IMR-90 (cell line): ENCODE results near the gene FSD1. TPM values are rescaled to one million over a fixed set of nuclear protein-coding genes. Genes with fewer than 3 reads are reported as not detected.

Source experiments
- ATAC-seq: fragments of 200-7000 bp; cut with Tn5 transposase; 2 replicates; pipeline ENCODE4 v1.9.1; 2020; ENCODE audit warnings: low read depth, mild to moderate bottlenecking, moderate library complexity
- BruUV-seq: library from RNA; stranded (reverse); fragments of 400-500 nt; replicated peaks from 2 replicates; lab custom pipeline; 2021; lab: Mats Ljungman, UMichigan
- CTCF ChIA-PET: fragments of 300-600 bp; formaldehyde crosslinking; extraction: SDS; loops from one replicate; lab custom pipeline; 2021; ENCODE audit warnings: antibody characterized with exemption; lab: Yijun Ruan, JAX
- POLR2A ChIA-PET: fragments of 300-600 bp; sonication (Branson Sonifier 250); formaldehyde crosslinking; loops from one replicate; lab custom pipeline; 2022; ENCODE audit warnings: antibody characterized with exemption; ENCODE audit not compliant: unreplicated experiment; lab: Charles Lee
- DNase-seq: peaks from one replicate; pipeline ENCODE4 v3.0.0; 2013
- H2AFZ ChIP-seq: replicated peaks from 2 replicates; pipeline ENCODE3; 2013; ENCODE audit warnings: low read length, mild to moderate bottlenecking; ENCODE audit not compliant: poor library complexity
- H2AK5ac ChIP-seq: 2 replicates; pipeline ENCODE4 v1.6.1; 2013; ENCODE audit warnings: low read depth, low read length, inconsistent platforms
- H2AK9ac ChIP-seq: replicated peaks from 2 replicates; pipeline ENCODE3; 2013; ENCODE audit warnings: mild to moderate bottlenecking, low read depth, low read length, moderate library complexity; ENCODE audit not compliant: poor library complexity
- H2BK120ac ChIP-seq: 2 replicates; pipeline ENCODE4 v1.6.1; 2013; ENCODE audit warnings: low read depth, low read length, inconsistent platforms
- H2BK15ac ChIP-seq: 3 replicates; pipeline ENCODE4 v1.6.1; 2013; ENCODE audit warnings: low read depth, low read length, inconsistent platforms
- H2BK20ac ChIP-seq: 2 replicates; pipeline ENCODE4 v1.6.1; 2013; ENCODE audit warnings: low read depth, mild to moderate bottlenecking, inconsistent platforms, low read length, moderate library complexity
- H2BK5ac ChIP-seq: 2 replicates; pipeline ENCODE4 v1.6.1; 2013; ENCODE audit warnings: mild to moderate bottlenecking, low read depth, low read length, inconsistent platforms; ENCODE audit not compliant: poor library complexity, severe bottlenecking
- H3K14ac ChIP-seq: replicated peaks from 2 replicates; pipeline ENCODE4 v1.6.1; 2013; ENCODE audit warnings: low read depth, low read length, inconsistent platforms
- H3K18ac ChIP-seq: 2 replicates; pipeline ENCODE4 v1.6.1; 2013; ENCODE audit warnings: low read depth, low read length, control low read depth
- H3K23ac ChIP-seq: 2 replicates; pipeline ENCODE4 v1.6.1; 2013; ENCODE audit warnings: low read depth, low read length, inconsistent platforms
- H3K27ac ChIP-seq: 2 replicates; pipeline ENCODE4 v1.5.1; 2013; ENCODE audit warnings: mild to moderate bottlenecking, control low read depth, low read length; ENCODE audit not compliant: insufficient read depth
- H3K27me3 ChIP-seq: 2 replicates; pipeline ENCODE4 v1.6.1; 2013; ENCODE audit warnings: low read length; ENCODE audit not compliant: control insufficient read depth, insufficient read depth
- H3K36me3 ChIP-seq: 2 replicates; pipeline ENCODE4 v1.6.1; 2013; ENCODE audit warnings: low read length, mixed read lengths; ENCODE audit not compliant: control insufficient read depth, insufficient read depth
- H3K4ac ChIP-seq: 2 replicates; pipeline ENCODE4 v1.6.1; 2013; ENCODE audit warnings: low read depth, low read length, inconsistent platforms
- H3K4me1 ChIP-seq: 2 replicates; pipeline ENCODE4 v1.6.1; 2013; ENCODE audit warnings: low read length, mixed read lengths; ENCODE audit not compliant: control insufficient read depth, insufficient read depth
- H3K4me2 ChIP-seq: 2 replicates; pipeline ENCODE4 v1.6.1; 2013; ENCODE audit warnings: low read depth, mild to moderate bottlenecking, control low read depth, low read length, moderate library complexity
- H3K4me3 ChIP-seq: 2 replicates; pipeline ENCODE4 v1.5.1; 2013; ENCODE audit warnings: low read depth, mild to moderate bottlenecking, control low read depth, low read length, moderate library complexity; ENCODE audit not compliant: insufficient read depth
- H3K56ac ChIP-seq: 2 replicates; pipeline ENCODE4 v1.6.1; 2013; ENCODE audit warnings: low read length, inconsistent platforms; ENCODE audit not compliant: insufficient read depth; ENCODE audit errors: extremely low read depth
- H3K79me1 ChIP-seq, 2 experiments: 2 replicates each; pipeline ENCODE4 v1.6.1; 2013; ENCODE audit warnings: low read length in 2 of 2, inconsistent platforms in 1 of 2, low read depth in 1 of 2
- H3K9ac ChIP-seq: 2 replicates; pipeline ENCODE4 v1.6.1; 2013; ENCODE audit warnings: low read depth, low read length, control low read depth
- H3K9me1 ChIP-seq: 2 replicates; pipeline ENCODE4 v1.6.1; 2013; ENCODE audit warnings: low read length, inconsistent platforms; ENCODE audit not compliant: insufficient read depth
- H3K9me3 ChIP-seq: 2 replicates; pipeline ENCODE4 v1.6.1; 2013; ENCODE audit warnings: low read length; ENCODE audit not compliant: control insufficient read depth, insufficient read depth
- H4K20me1 ChIP-seq: 2 replicates; pipeline ENCODE4 v1.6.1; 2013; ENCODE audit warnings: low read length, inconsistent platforms; ENCODE audit not compliant: insufficient read depth
- H4K5ac ChIP-seq: 2 replicates; pipeline ENCODE4 v1.6.1; 2013; ENCODE audit warnings: mild to moderate bottlenecking, low read depth, low read length, control low read depth
- H4K8ac ChIP-seq, 2 experiments: 2 replicates each; pipeline ENCODE4 v1.6.1; 2013; ENCODE audit warnings: low read depth in 2 of 2, low read length in 2 of 2, control low read depth in 1 of 2, inconsistent platforms in 1 of 2
- H4K91ac ChIP-seq: 2 replicates; pipeline ENCODE4 v1.6.1; 2013; ENCODE audit warnings: low read depth, low read length, inconsistent platforms; ENCODE audit not compliant: insufficient read depth
- BHLHE40 ChIP-seq: fragments of 150-350 bp; IDR thresholded peaks from 2 replicates; pipeline ENCODE4 v1.6.1; 2016; ENCODE audit warnings: mild to moderate bottlenecking, low read depth, low read length
- CEBPB ChIP-seq: IDR thresholded peaks from 2 replicates; pipeline ENCODE4 v1.6.1; 2012; ENCODE audit warnings: low read depth, low read length, improper control_type of control experiment
- CHD1 ChIP-seq: IDR thresholded peaks from 2 replicates; pipeline ENCODE4 v1.6.1; 2012; ENCODE audit warnings: low read depth, low read length, improper control_type of control experiment
- FOS ChIP-seq: fragments of 150-350 bp; IDR thresholded peaks from 2 replicates; pipeline ENCODE4 v1.6.1; 2016; ENCODE audit warnings: low read depth, low read length
- MAFK ChIP-seq: IDR thresholded peaks from 2 replicates; pipeline ENCODE4 v1.6.1; 2012; ENCODE audit warnings: low read depth, low read length, improper control_type of control experiment
- MAZ ChIP-seq: IDR thresholded peaks from 2 replicates; pipeline ENCODE4 v1.6.1; 2012; ENCODE audit warnings: low read depth, mild to moderate bottlenecking, low read length, improper control_type of control experiment, moderate library complexity, borderline replicate concordance
- MXI1 ChIP-seq: IDR thresholded peaks from 2 replicates; pipeline ENCODE4 v1.6.1; 2012; ENCODE audit warnings: low read depth, mild to moderate bottlenecking, low read length, moderate library complexity, borderline replicate concordance
- NFE2L2 ChIP-seq: fragments of 150-350 bp; IDR thresholded peaks from 2 replicates; pipeline ENCODE4 v1.6.1; 2016; ENCODE audit warnings: low read depth, mild to moderate bottlenecking, low read length
- POLR2A ChIP-seq: IDR thresholded peaks from 2 replicates; pipeline ENCODE4 v1.6.1; 2012; ENCODE audit warnings: mild to moderate bottlenecking, low read depth, low read length
- RAD21 ChIP-seq: IDR thresholded peaks from 2 replicates; pipeline ENCODE4 v1.6.1; 2012; ENCODE audit warnings: low read length, improper control_type of control experiment
- RCOR1 ChIP-seq: IDR thresholded peaks from 2 replicates; pipeline ENCODE4 v1.6.1; 2012; ENCODE audit warnings: mild to moderate bottlenecking, low read length, improper control_type of control experiment; ENCODE audit not compliant: insufficient replicate concordance
- RFX5 ChIP-seq: IDR thresholded peaks from 2 replicates; pipeline ENCODE4 v1.8.0; 2012; ENCODE audit warnings: low read depth, mild to moderate bottlenecking, low read length, moderate library complexity
- SMC3 ChIP-seq: fragments of 150-350 bp; IDR thresholded peaks from 2 replicates; pipeline ENCODE4 v1.6.1; 2016; ENCODE audit warnings: low read depth, mild to moderate bottlenecking, antibody characterized with exemption, low read length, moderate library complexity
- WGBS, 2 experiments: methylation state at CpG; one replicate each; pipeline versions ENCODE4 v1.1.5 to v1.1.7; 2013; ENCODE audit warnings: missing lambda C conversion rate in 2 of 2; ENCODE audit not compliant: insufficient read length in 1 of 2; ENCODE audit errors: extremely low coverage in 2 of 2; 5-methylcytosine and 5-hydroxymethylcytosine counted together
- dilution Hi-C: fragments of 300-500 bp; cut with HindIII; formaldehyde crosslinking; loops from one replicate; pipeline ENCODE4 v1.14.3; 2018; ENCODE audit warnings: low sequenced_read_pairs; ENCODE audit not compliant: unreplicated experiment
- in situ Hi-C: fragments of 300-500 bp; cut with MboI; formaldehyde crosslinking; loops from 3 replicates; pipeline ENCODE4 v1.14.3; 2019; ENCODE audit warnings: low sequenced_read_pairs, inconsistent platforms, mixed read lengths
- intact Hi-C: fragments of 100-400 bp; cut with micrococcal nuclease; formaldehyde crosslinking; loops from 2 replicates; pipeline ENCODE4 v1.10.0; 2022
- polyA plus RNA-seq, 3 experiments: library from polyadenylated mRNA; depleted of rRNA; stranded (reverse); fragments of >200 nt; gene quantifications; 2 replicates each; pipeline ENCODE4 v1.2.3, GENCODE V29; 2012; ENCODE audit warnings: low replicate concordance in 1 of 3
- total RNA-seq: library from RNA; depleted of rRNA; stranded (reverse); fragments of >200 nt; gene quantifications from 2 replicates; pipeline ENCODE4 v1.2.3, GENCODE V29; 2012
- TF ChIP-seq, protein P1 (sequence below): conservative IDR thresholded peaks from 2 replicates; pipeline ENCODE4 v1.5.1; 2012; ENCODE audit warnings: mild to moderate bottlenecking, low read depth, low read length, improper control_type of control experiment
- TF ChIP-seq, protein P2 (sequence below): fragments of 150-350 bp; IDR thresholded peaks from 2 replicates; pipeline ENCODE4 v1.6.1; 2017; ENCODE audit warnings: mild to moderate bottlenecking, antibody characterized with exemption, low read length, low read depth
- TF ChIP-seq, protein P3 (sequence below): fragments of 150-350 bp; IDR thresholded peaks from 2 replicates; pipeline ENCODE4 v1.6.1; 2016; ENCODE audit warnings: low read depth, mild to moderate bottlenecking, low read length, moderate library complexity, borderline replicate concordance

Gene FSD1
- total and polyA plus RNA-seq, 2 of the 4 experiments (the other 2 are of a cell fraction) = 17.4 to 24.4 TPM

DNA sequence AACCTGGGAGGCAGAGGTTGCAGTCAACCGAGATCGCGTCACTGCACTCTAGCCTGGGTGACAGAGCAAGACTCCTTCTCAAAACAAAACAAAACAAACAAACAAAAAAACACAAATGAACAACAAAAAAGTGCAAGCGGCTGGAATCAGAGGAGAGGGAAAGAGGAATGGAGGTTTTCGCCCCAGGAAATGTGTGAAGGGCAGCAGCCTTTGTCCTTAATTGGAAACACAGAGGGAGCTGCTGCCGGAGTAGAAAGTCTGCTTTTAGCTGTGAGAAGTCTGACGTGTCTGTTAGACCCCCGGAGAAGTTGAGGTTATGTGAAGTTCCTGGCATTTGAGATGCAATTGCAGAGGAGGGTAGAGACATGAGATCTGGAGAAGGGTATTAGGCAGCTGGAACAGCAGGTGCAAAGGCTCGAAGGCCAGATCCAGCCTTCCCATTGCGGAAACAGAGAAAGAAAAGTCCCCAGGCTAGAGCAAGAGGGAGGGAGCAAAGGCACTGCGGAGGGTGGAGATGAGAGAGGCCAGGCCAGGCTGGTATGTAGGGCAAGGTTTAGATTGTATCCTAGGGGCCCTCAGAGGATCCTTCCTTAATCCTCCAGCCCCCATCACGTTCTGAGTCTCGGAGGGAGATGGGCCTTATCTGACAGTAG, 2.7 kb upstream of the FSD1 start:
- H3K18ac ChIP-seq = no peak overlapping the region
- no peak overlapping the region for H3K14ac ChIP-seq
- no peak overlapping the region for H3K23ac ChIP-seq
- in situ Hi-C loops = no loop called here
- H2AK9ac ChIP-seq = no peak overlapping the region
- no peak overlapping the region for H3K9ac ChIP-seq
- H3K36me3 ChIP-seq = no peaks in the 10 kb centered on the region
- no peak overlapping the region for H2AK5ac ChIP-seq
- WGBS, 2 experiments = 51% methylated on average over 3 of the region's 13 CpGs; no CpG with 5 or more reads in 1 of the 2 experiments
- H2AFZ ChIP-seq = peak overlapping the region; percentile 41
- DNase-seq (no peak), ATAC-seq (no peak)
- H3K9me3 ChIP-seq = no peaks in the 10 kb centered on the region
- POLR2A ChIA-PET = no interaction called here
- no peak overlapping the region for H4K91ac ChIP-seq
- dilution Hi-C loops = no loop called here
- H3K4me3 ChIP-seq = no peak overlapping the region
- H3K4me1 ChIP-seq = no peaks in the 10 kb centered on the region
- H2BK120ac ChIP-seq = no peak overlapping the region
- no peak overlapping the region for H2BK5ac ChIP-seq
- H3K27me3 ChIP-seq = no peaks in the 10 kb centered on the region; the same call in 1 of the 2 replicates
- H3K56ac ChIP-seq = no peak overlapping the region
- no TSS peak for BruUV-seq
- H3K4me2 ChIP-seq = no peak overlapping the region
- no peak overlapping the region for H2BK20ac ChIP-seq
- H4K8ac ChIP-seq = no peak overlapping the region
- H3K79me1 ChIP-seq = peaks cover 0 to 3% of the 10 kb centered on the region in 2 experiments; a peak in 1 of 4 replicates
- no peak overlapping the region for H3K4ac ChIP-seq
- no peaks in the 10 kb centered on the region for H4K20me1 ChIP-seq
- CTCF ChIA-PET = no interaction called here
- H3K9me1 ChIP-seq = peaks cover 6% of the 10 kb centered on the region; the same call in 1 of the 2 replicates
- no peak for TF ChIP-seq MAFK
- TF ChIP-seq SMC3 = no peak
- TF ChIP-seq, protein P1, sequence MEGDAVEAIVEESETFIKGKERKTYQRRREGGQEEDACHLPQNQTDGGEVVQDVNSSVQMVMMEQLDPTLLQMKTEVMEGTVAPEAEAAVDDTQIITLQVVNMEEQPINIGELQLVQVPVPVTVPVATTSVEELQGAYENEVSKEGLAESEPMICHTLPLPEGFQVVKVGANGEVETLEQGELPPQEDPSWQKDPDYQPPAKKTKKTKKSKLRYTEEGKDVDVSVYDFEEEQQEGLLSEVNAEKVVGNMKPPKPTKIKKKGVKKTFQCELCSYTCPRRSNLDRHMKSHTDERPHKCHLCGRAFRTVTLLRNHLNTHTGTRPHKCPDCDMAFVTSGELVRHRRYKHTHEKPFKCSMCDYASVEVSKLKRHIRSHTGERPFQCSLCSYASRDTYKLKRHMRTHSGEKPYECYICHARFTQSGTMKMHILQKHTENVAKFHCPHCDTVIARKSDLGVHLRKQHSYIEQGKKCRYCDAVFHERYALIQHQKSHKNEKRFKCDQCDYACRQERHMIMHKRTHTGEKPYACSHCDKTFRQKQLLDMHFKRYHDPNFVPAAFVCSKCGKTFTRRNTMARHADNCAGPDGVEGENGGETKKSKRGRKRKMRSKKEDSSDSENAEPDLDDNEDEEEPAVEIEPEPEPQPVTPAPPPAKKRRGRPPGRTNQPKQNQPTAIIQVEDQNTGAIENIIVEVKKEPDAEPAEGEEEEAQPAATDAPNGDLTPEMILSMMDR = no peak
- TF ChIP-seq CEBPB = no peak
- no peak for TF ChIP-seq RAD21
- no peak for TF ChIP-seq RCOR1
- TF ChIP-seq, protein P2, sequence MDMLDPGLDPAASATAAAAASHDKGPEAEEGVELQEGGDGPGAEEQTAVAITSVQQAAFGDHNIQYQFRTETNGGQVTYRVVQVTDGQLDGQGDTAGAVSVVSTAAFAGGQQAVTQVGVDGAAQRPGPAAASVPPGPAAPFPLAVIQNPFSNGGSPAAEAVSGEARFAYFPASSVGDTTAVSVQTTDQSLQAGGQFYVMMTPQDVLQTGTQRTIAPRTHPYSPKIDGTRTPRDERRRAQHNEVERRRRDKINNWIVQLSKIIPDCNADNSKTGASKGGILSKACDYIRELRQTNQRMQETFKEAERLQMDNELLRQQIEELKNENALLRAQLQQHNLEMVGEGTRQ = no peak
- TF ChIP-seq NFE2L2 = no peak
- TF ChIP-seq CHD1 = no peak
- TF ChIP-seq POLR2A = no peak
- no peak for TF ChIP-seq FOS
- TF ChIP-seq MXI1 = no peak
- TF ChIP-seq RFX5 = no peak
- TF ChIP-seq BHLHE40 = no peak
- no peak for TF ChIP-seq MAZ
- TF ChIP-seq, protein P3, sequence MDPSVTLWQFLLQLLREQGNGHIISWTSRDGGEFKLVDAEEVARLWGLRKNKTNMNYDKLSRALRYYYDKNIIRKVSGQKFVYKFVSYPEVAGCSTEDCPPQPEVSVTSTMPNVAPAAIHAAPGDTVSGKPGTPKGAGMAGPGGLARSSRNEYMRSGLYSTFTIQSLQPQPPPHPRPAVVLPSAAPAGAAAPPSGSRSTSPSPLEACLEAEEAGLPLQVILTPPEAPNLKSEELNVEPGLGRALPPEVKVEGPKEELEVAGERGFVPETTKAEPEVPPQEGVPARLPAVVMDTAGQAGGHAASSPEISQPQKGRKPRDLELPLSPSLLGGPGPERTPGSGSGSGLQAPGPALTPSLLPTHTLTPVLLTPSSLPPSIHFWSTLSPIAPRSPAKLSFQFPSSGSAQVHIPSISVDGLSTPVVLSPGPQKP = no peak
- no peak overlapping the region for H2BK15ac ChIP-seq
- H4K5ac ChIP-seq = no peak overlapping the region
- H3K27ac ChIP-seq = no peak overlapping the region
- intact Hi-C loops = no loop called here
